Fibroblast of the aortic adventitia (primary cell): Measurements from ENCODE around the gene SLC11A2. TPM values are rescaled to one million over a fixed set of nuclear protein-coding genes. Genes with fewer than 3 reads are reported as not detected.

Experiments used
- DNase-seq: peaks from one replicate; pipeline ENCODE4 v3.0.0-alpha.2; 2010; ENCODE audit warnings: low read depth
- H3K4me3 ChIP-seq: 2 replicates; pipeline ENCODE4 v1.5.1; 2011; ENCODE audit warnings: low read depth, mild to moderate bottlenecking, control low read depth, low read length, moderate library complexity
- total RNA-seq: library from RNA; depleted of rRNA; stranded (reverse); fragments of >200 nt; gene quantifications from 2 replicates; pipeline ENCODE4 v1.2.3, GENCODE V29; 2012; ENCODE audit warnings: low replicate concordance
- TF ChIP-seq, protein P1 (sequence below): IDR thresholded peaks from 2 replicates; pipeline ENCODE4 v1.5.1; 2011; ENCODE audit warnings: mild to moderate bottlenecking, low read length, control low read depth, inconsistent platforms; ENCODE audit not compliant: insufficient read depth

The SLC11A2 gene
- total RNA-seq, 1 donor, result 50.7 TPM

DNA sequence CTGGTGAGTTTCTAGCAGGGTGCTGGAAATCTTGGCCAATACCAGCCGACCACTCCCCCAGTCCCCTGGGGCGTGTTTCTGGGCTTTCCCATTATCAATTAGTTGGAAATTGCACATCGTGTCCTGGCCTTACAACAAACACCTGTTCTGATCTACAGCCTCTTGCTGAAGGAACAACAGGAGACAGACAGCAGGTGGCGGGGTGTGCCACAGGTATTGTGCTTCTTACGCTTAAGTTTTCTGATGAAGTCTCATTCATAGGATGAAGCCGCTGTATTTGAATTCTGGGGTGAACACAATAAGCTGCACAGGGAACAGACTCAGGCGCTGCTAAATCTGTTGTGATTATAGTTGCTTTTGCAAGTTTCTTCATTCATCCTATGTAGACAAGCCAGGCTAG is 73.1 kb downstream of the SLC11A2 start:
- DNase-seq, result no peak
- TF ChIP-seq, protein P1, sequence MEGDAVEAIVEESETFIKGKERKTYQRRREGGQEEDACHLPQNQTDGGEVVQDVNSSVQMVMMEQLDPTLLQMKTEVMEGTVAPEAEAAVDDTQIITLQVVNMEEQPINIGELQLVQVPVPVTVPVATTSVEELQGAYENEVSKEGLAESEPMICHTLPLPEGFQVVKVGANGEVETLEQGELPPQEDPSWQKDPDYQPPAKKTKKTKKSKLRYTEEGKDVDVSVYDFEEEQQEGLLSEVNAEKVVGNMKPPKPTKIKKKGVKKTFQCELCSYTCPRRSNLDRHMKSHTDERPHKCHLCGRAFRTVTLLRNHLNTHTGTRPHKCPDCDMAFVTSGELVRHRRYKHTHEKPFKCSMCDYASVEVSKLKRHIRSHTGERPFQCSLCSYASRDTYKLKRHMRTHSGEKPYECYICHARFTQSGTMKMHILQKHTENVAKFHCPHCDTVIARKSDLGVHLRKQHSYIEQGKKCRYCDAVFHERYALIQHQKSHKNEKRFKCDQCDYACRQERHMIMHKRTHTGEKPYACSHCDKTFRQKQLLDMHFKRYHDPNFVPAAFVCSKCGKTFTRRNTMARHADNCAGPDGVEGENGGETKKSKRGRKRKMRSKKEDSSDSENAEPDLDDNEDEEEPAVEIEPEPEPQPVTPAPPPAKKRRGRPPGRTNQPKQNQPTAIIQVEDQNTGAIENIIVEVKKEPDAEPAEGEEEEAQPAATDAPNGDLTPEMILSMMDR, result no peak
- H3K4me3 ChIP-seq, result no peak overlapping the region

DNA sequence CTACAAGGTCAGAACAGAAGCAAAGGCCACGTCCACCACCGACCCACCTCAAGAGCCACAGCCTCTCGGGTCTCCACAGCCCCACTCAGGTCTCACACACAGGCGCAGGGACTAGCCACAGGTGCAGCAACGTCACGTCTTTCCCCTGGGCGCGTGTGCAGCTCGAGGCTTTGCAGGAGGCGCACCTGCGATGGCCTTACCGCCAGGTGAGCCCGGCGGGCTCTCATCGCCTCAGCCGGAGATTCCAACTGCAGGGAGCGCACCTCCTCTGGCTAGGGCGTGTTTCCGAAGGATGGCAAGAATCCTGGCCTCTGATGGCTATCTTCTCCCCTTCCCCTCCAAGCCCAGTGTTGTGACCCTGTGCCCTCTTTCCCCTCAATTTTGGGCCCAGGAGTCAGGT is 73.7 kb downstream of the SLC11A2 start, which contains the start of gene HIGD1C:
Gene HIGD1C (plus strand): TSS at position 35 of the 400 bp plus-strand sequence. CDS start 1,455 bp downstream, outside the sequence.
- H3K4me3 ChIP-seq, result no peak within 1 kb of the TSS
- no peak for DNase-seq
- TF ChIP-seq, protein P1, result no peak

DNA sequence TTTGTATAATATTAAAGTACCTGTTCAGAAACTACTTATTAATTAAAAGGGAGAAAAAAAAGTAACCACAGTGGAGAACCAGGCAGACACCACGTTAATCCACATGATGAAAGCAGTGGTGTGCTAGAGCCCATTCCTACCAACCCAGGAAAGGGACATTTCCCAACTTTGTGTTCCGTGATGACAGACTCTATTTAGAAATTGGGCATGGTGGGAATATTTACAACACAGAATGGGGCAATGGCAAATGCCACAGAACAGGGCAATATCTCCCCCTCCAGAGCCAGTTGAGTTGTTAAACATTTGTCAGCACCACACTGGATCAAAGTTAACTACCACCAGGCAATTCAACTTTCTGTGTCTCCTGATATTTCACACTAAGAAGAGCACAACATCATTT is 75.1 kb downstream of the SLC11A2 start:
- TF ChIP-seq, protein P1, result no peak
- no peak overlapping the region for H3K4me3 ChIP-seq
- DNase-seq, result no peak

DNA sequence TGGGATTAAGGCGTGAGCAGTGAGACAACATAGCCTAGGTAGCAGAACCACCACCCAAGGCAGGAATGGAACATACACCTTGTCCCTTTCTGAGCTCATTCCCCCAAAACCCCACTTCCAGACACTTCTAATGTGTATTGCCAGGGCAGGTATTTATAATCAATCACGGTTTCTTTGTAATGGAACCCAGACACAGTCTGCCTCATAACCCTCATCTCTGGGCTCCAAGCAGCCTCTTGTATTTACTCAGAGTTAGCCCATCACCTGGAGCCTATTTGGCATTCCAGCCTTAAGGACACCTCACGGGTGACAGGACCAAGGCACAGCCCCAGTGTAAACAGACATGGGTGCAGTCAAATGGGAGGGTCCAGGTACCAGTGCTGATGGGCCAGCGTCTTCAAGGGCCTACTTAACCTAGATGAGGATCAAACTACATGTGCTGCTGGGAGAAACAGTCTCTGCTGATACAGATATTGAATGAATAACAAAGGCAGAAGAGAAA is 76.3 kb downstream of the SLC11A2 start:
- TF ChIP-seq, protein P1, result no peak
- no peak overlapping the region for H3K4me3 ChIP-seq
- DNase-seq, result no peak

GRCh38 chr12:50948798-50949197 is 77.4 kb downstream of the SLC11A2 start:
- TF ChIP-seq, protein P1, result no peak
- H3K4me3 ChIP-seq, result no peak overlapping the region
- DNase-seq, result no peak

GRCh38 chr12:50947933-50948626 is 78.1 kb downstream of the SLC11A2 start:
- TF ChIP-seq, protein P1, result no peak
- H3K4me3 ChIP-seq, result no peak overlapping the region
- DNase-seq, result no peak
